K562 (cell line): ENCODE results near the gene DNAH17. TPM values are rescaled to one million over a fixed set of nuclear protein-coding genes. Genes with fewer than 3 reads are reported as not detected.

ENCODE experiments used
- ATAC-seq: fragments of 200-7000 bp; cut with Tn5 transposase; 3 replicates; pipeline ENCODE4 v1.9.1; 2020; ENCODE audit warnings: moderate library complexity
- BruUV-seq: library from RNA; stranded (reverse); fragments of 400-500 nt; replicated peaks from 2 replicates; lab custom pipeline; 2021; lab: Mats Ljungman, UMichigan
- CTCF ChIA-PET: fragments of 300-600 bp; formaldehyde crosslinking; extraction: SDS; loops from one replicate; lab custom pipeline; 2021; ENCODE audit warnings: low intra/inter-chr PET ratio; lab: Yijun Ruan, JAX
- POLR2A ChIA-PET: fragments of 300-600, 350-650 bp; sonication (Branson Sonifier 250); formaldehyde crosslinking; extraction: SDS; loops from one replicate; lab custom pipeline; 2021; ENCODE audit warnings: antibody characterized with exemption, inconsistent platforms; lab: Yijun Ruan, JAX
- DNase-seq, 4 experiments: peaks; one replicate each; pipeline versions ENCODE4 v3.0.0 to v3.0.0-alpha.2; 2011 to 2018; ENCODE audit warnings: low spot score in 3 of 4, mixed read lengths in 3 of 4; ENCODE audit errors: extremely low read depth in 1 of 4
- FAIRE-seq: peaks from 2 replicates; lab custom pipeline; 2011; peaks lifted over from hg19 to GRCh38; lab: Jason Lieb, UNC
- H2AFZ ChIP-seq: 2 replicates; pipeline ENCODE4 v1.6.0; 2011; ENCODE audit warnings: low read depth, low read length, control low read depth, inconsistent platforms
- H3K27ac ChIP-seq: fragments of 200-600 bp; 3 replicates; pipeline ENCODE4 v1.8.0; 2011; ENCODE audit warnings: low read depth, mild to moderate bottlenecking, control low read depth, inconsistent platforms, low read length, moderate library complexity, mixed read lengths; ENCODE audit errors: extremely low read depth
- H3K27me3 ChIP-seq, 2 experiments: fragments of 300-600 bp in 1 of 2; 2 replicates in 1 of 2; 3 replicates in 1 of 2; pipeline versions ENCODE4 v1.6.0 to v1.8.0; 2011; ENCODE audit warnings: inconsistent platforms in 2 of 2, low read length in 2 of 2, mild to moderate bottlenecking in 1 of 2, mixed read lengths in 1 of 2, moderate library complexity in 1 of 2; ENCODE audit not compliant: control insufficient read depth in 2 of 2, insufficient read depth in 2 of 2
- H3K36me3 ChIP-seq: fragments of 300-600 bp; 3 replicates; pipeline ENCODE4 v1.8.0; 2011; ENCODE audit warnings: mild to moderate bottlenecking, low read length, inconsistent platforms; ENCODE audit not compliant: control insufficient read depth, insufficient read depth
- H3K4me1 ChIP-seq, 2 experiments: fragments of 200-600 bp in 1 of 2; replicated peaks in 1 of 2; 2 replicates in 1 of 2; 3 replicates in 1 of 2; pipeline versions ENCODE4 v1.5.1 to v1.8.0; 2011; ENCODE audit warnings: inconsistent platforms in 2 of 2, low read length in 2 of 2, mild to moderate bottlenecking in 1 of 2, mixed read lengths in 1 of 2, moderate library complexity in 1 of 2; ENCODE audit not compliant: control insufficient read depth in 2 of 2, insufficient read depth in 2 of 2
- H3K4me2 ChIP-seq: 2 replicates; pipeline ENCODE4 v1.6.1; 2011; ENCODE audit warnings: low read length, control low read depth, inconsistent platforms, mixed read lengths; ENCODE audit not compliant: insufficient read depth
- H3K4me3 ChIP-seq: fragments of 200-600 bp; sonication (generic), shearing (Covaris generic); 2 replicates; pipeline ENCODE4 v1.5.1; 2016; ENCODE audit warnings: control low read depth, inconsistent platforms
- H3K79me2 ChIP-seq: fragments of 200-600 bp; 3 replicates; pipeline ENCODE4 v1.8.0; 2011; ENCODE audit warnings: low read length, inconsistent platforms; ENCODE audit not compliant: control insufficient read depth, insufficient read depth
- H3K9ac ChIP-seq, 2 experiments: 2 replicates each; pipeline versions ENCODE4 v1.6.0 to v1.6.1; 2011; ENCODE audit warnings: low read depth in 2 of 2, low read length in 2 of 2, control low read depth in 1 of 2, inconsistent platforms in 1 of 2, mild to moderate bottlenecking in 1 of 2, mixed read lengths in 1 of 2; ENCODE audit not compliant: insufficient read depth in 1 of 2
- H3K9me1 ChIP-seq: one replicate; pipeline ENCODE4 v1.6.0; 2011; ENCODE audit warnings: inconsistent platforms, mild to moderate bottlenecking, low read length, moderate library complexity; ENCODE audit not compliant: control insufficient read depth, insufficient read depth
- H3K9me3 ChIP-seq: replicated peaks from 2 replicates; pipeline ENCODE4 v1.5.1; 2011; ENCODE audit warnings: low read depth, low read length, inconsistent platforms; ENCODE audit not compliant: control insufficient read depth, insufficient read depth
- H4K20me1 ChIP-seq: replicated peaks from 2 replicates; pipeline ENCODE4 v1.6.1; 2011; ENCODE audit warnings: low read length, inconsistent platforms, mixed read lengths; ENCODE audit not compliant: control insufficient read depth, insufficient read depth
- BDP1 ChIP-seq: IDR thresholded peaks from 3 replicates; pipeline ENCODE4 v1.6.1; 2011; ENCODE audit not compliant: insufficient read length, insufficient read depth
- BRD4 ChIP-seq: fragments of 200-600 bp; sonication (generic); IDR thresholded peaks from 2 replicates; pipeline ENCODE4 v1.6.1; 2017; ENCODE audit warnings: inconsistent platforms
- JUN ChIP-seq, 2 experiments: sonication (generic) in 1 of 2; formaldehyde crosslinking in 1 of 2; IDR thresholded peaks; 2 replicates each; pipeline versions ENCODE4 v1.6.1 to v1.8.0; 2012 to 2022; ENCODE audit warnings: borderline replicate concordance in 2 of 2, mild to moderate bottlenecking in 2 of 2, improper control_type of control experiment in 1 of 2, low read depth in 1 of 2, low read length in 1 of 2, missing genetic modification reagents in 1 of 2
- TCF3 ChIP-seq: sonication (generic); formaldehyde crosslinking; IDR thresholded peaks from 2 replicates; pipeline ENCODE4 v1.4.0; 2020; ENCODE audit warnings: mild to moderate bottlenecking, missing genetic modification reagents
- ZNF354B ChIP-seq: fragments of 250-450 bp; sonication (Bioruptor Pico); IDR thresholded peaks from 2 replicates; pipeline ENCODE4 v1.4.0; 2020
- WGBS: fragments of 100-300 bp; shearing (Covaris generic); methylation state at CpG from one replicate; pipeline ENCODE4 v1.1.6; 2016; ENCODE audit warnings: low coverage, mixed read lengths; ENCODE audit not compliant: insufficient coverage; ENCODE audit errors: missing lambda C conversion rate; 5-methylcytosine and 5-hydroxymethylcytosine counted together
- in situ Hi-C: fragments of 300-500 bp; cut with MboI; formaldehyde crosslinking; loops from 4 replicates; pipeline ENCODE4 v1.15.0; 2018; ENCODE audit warnings: inconsistent platforms, mixed read lengths
- intact Hi-C: fragments of 100-400 bp; cut with micrococcal nuclease; formaldehyde crosslinking; loops from 2 replicates; pipeline ENCODE4 v1.14.2; 2022
- polyA plus RNA-seq, 8 experiments: library from polyadenylated mRNA; depleted of rRNA in 4 of 8; stranded (reverse) in 5 of 8; unstranded in 3 of 8; fragments of >200 nt; fragmentation: Nextera tagmentation in 2 of 8; fragmentation: Illumina TruSeq in 1 of 8; extraction: Ambion mirVana in 2 of 8; extraction: Trizol in 1 of 8; gene quantifications; 2 replicates each; pipeline versions ENCODE4 v1.2.1 to v1.2.3, GENCODE V29; 2011 to 2014; ENCODE audit warnings: inconsistent platforms in 1 of 8, missing spikeins in 1 of 8
- total RNA-seq, 7 experiments: library from RNA; depleted of rRNA in 6 of 7; stranded (reverse); fragments of >200 nt in 6 of 7; fragmentation: Illumina TruSeq in 2 of 7; extraction: Trizol in 2 of 7; gene quantifications; 2 replicates each; pipeline versions ENCODE4 v1.2.1 to v1.2.3, GENCODE V29; 2011 to 2021; ENCODE audit warnings: low replicate concordance in 1 of 7
- TF ChIP-seq, protein P1 (sequence below), 2 experiments: fragments of 250-450 bp in 1 of 2; fragments of 450-650 bp in 1 of 2; sonication (Bioruptor Pico) in 1 of 2; IDR thresholded peaks; 2 replicates each; pipeline versions ENCODE4 v1.6.1 to v1.8.0; 2016 to 2021; ENCODE audit warnings: mild to moderate bottlenecking in 2 of 2, moderate library complexity in 2 of 2, missing compliant biosample characterization in 1 of 2, missing genetic modification characterization in 1 of 2
- TF ChIP-seq, protein P2 (sequence below): fragments of 450-650 bp; IDR thresholded peaks from 2 replicates; pipeline ENCODE4 v1.6.1; 2016
- TF ChIP-seq, protein P3 (sequence below): fragments of 250-450 bp; sonication (Bioruptor Pico); IDR thresholded peaks from 2 replicates; pipeline ENCODE4 v1.4.0; 2020

DNAH17 gene
- total and polyA plus RNA-seq, 9 of the 15 experiments (the other 6 are each of a cell fraction or from before 2014, with no cell fraction given), result under 0.01 to 0.06 (median 0.03) TPM; not detected in 5

- Histone ChIP-seq H3K4me2 (no peak overlapping the region), H3K4me3 (no peak overlapping the region), H2AFZ (no peak overlapping the region), H3K9me3 (no peaks in the 10 kb centered on the region), H3K4me1 (peaks cover 30 to 47% of the 10 kb centered on the region in 2 experiments), H3K36me3 (peaks cover 74% of the 10 kb centered on the region; the same call in 2 of the 3 replicates), H3K27ac (no peak overlapping the region), H3K79me2 (peaks cover 18% of the 10 kb centered on the region; the same call in 2 of the 3 replicates), H3K9ac (peak overlapping the region in 1 of 2 experiments; percentile 32; a peak in 1 of 4 replicates), H3K27me3 (no peaks in the 10 kb centered on the region), H4K20me1 (peaks cover 23% of the 10 kb centered on the region), H3K9me1 (peaks cover 4% of the 10 kb centered on the region)
- TF ChIP-seq, protein P1, sequence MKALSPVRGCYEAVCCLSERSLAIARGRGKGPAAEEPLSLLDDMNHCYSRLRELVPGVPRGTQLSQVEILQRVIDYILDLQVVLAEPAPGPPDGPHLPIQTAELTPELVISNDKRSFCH (CRISPR knock-in tag; IDR thresholded peaks at IDR 0.05), result no peak
- TF ChIP-seq, protein P1 (tag; IDR thresholded peaks at IDR 0.05), result no peak
- TF ChIP-seq JUN (IDR thresholded peaks at IDR 0.05; ENCODE audit: borderline replicate concordance, low read depth, low read length) (no peak), JUN (CRISPR knock-in tag; IDR thresholded peaks at IDR 0.05; ENCODE audit: borderline replicate concordance) (no peak), BRD4 (no peak), ZNF354B (CRISPR knock-in tag) (no peak), TCF3 (CRISPR knock-in tag) (no peak), BDP1 (no peak)
- TF ChIP-seq, protein P2, sequence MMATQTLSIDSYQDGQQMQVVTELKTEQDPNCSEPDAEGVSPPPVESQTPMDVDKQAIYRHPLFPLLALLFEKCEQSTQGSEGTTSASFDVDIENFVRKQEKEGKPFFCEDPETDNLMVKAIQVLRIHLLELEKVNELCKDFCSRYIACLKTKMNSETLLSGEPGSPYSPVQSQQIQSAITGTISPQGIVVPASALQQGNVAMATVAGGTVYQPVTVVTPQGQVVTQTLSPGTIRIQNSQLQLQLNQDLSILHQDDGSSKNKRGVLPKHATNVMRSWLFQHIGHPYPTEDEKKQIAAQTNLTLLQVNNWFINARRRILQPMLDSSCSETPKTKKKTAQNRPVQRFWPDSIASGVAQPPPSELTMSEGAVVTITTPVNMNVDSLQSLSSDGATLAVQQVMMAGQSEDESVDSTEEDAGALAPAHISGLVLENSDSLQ, result no peak
- TF ChIP-seq, protein P3, sequence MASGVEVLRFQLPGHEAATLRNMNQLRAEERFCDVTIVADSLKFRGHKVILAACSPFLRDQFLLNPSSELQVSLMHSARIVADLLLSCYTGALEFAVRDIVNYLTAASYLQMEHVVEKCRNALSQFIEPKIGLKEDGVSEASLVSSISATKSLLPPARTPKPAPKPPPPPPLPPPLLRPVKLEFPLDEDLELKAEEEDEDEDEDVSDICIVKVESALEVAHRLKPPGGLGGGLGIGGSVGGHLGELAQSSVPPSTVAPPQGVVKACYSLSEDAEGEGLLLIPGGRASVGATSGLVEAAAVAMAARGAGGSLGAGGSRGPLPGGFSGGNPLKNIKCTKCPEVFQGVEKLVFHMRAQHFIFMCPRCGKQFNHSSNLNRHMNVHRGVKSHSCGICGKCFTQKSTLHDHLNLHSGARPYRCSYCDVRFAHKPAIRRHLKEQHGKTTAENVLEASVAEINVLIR (CRISPR knock-in tag), result no peak
- no TSS peak for BruUV-seq
- FAIRE-seq (no peak), ATAC-seq (no peak), DNase-seq (no peak)
- in situ Hi-C loops, result no loop called here
- CTCF ChIA-PET, result no interaction called here
- POLR2A ChIA-PET, result interaction anchor here (0.6 to 1.2 kb wide), 9 partner anchors 9 to 229 kb away, joined by 3 to 6 read pairs (median 3); partner anchors contain the start of genes AFMID and TK1
- intact Hi-C loops, result loop anchor here (2.0 kb wide), 1 partner anchor 53 kb away; no protein-coding TSS in a partner anchor
- 79% methylated on average over 17 of the region's 17 CpGs for WGBS
Observed at GRCh38 chr17:78415821-78416711, 161.1 kb downstream of the DNAH17 start.
